ENCODE data around the gene LILRB2. TPM values are rescaled to one million over a fixed set of nuclear protein-coding genes. Genes with fewer than 3 reads are reported as not detected.

The LILRB2 gene
- total RNA-seq, 1 donor: not detected

- no peak overlapping the region for H3K4me3 ChIP-seq (ENCODE audit: low read depth, low read length)
- no peak for DNase-seq (ENCODE audit: low read depth)
- TF ChIP-seq, protein P1, sequence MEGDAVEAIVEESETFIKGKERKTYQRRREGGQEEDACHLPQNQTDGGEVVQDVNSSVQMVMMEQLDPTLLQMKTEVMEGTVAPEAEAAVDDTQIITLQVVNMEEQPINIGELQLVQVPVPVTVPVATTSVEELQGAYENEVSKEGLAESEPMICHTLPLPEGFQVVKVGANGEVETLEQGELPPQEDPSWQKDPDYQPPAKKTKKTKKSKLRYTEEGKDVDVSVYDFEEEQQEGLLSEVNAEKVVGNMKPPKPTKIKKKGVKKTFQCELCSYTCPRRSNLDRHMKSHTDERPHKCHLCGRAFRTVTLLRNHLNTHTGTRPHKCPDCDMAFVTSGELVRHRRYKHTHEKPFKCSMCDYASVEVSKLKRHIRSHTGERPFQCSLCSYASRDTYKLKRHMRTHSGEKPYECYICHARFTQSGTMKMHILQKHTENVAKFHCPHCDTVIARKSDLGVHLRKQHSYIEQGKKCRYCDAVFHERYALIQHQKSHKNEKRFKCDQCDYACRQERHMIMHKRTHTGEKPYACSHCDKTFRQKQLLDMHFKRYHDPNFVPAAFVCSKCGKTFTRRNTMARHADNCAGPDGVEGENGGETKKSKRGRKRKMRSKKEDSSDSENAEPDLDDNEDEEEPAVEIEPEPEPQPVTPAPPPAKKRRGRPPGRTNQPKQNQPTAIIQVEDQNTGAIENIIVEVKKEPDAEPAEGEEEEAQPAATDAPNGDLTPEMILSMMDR (IDR thresholded peaks at IDR 0.05; ENCODE audit: insufficient read depth, low read length): no peak
These were observed 39.2 kb upstream of the LILRB2 start for GRCh38 chr19:54319892-54320670.

- H3K4me3 ChIP-seq (ENCODE audit: low read depth, low read length): no peak overlapping the region
These were observed 38.1 kb upstream of the LILRB2 start for GRCh38 chr19:54319049-54319448.

DNA sequence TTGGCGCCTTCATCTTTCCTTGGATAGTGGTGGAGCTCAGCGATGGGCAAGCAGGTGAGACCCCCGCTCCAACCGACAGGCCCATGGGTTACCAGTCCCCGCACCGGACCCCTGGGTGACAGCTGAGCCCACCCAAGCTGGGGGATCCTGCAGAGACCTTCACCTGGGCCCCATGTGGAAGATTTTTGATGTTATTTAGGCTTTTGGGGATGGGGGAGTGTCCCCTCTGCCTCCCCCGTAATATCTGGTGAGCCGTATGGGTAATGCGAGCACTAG is 37.0 kb upstream of the LILRB2 start:
- H3K4me3 ChIP-seq (ENCODE audit: low read depth, low read length): no peak overlapping the region
- DNase-seq (ENCODE audit: low read depth): no peak
- TF ChIP-seq, protein P1 (IDR thresholded peaks at IDR 0.05; ENCODE audit: insufficient read depth, low read length): no peak

More at GRCh38 chr19:54319049-54319448, 38.1 kb upstream of the LILRB2 start:
- TF ChIP-seq, protein P1 (IDR thresholded peaks at IDR 0.05; ENCODE audit: insufficient read depth, low read length): no peak
- no peak for DNase-seq (ENCODE audit: low read depth)

DNA sequence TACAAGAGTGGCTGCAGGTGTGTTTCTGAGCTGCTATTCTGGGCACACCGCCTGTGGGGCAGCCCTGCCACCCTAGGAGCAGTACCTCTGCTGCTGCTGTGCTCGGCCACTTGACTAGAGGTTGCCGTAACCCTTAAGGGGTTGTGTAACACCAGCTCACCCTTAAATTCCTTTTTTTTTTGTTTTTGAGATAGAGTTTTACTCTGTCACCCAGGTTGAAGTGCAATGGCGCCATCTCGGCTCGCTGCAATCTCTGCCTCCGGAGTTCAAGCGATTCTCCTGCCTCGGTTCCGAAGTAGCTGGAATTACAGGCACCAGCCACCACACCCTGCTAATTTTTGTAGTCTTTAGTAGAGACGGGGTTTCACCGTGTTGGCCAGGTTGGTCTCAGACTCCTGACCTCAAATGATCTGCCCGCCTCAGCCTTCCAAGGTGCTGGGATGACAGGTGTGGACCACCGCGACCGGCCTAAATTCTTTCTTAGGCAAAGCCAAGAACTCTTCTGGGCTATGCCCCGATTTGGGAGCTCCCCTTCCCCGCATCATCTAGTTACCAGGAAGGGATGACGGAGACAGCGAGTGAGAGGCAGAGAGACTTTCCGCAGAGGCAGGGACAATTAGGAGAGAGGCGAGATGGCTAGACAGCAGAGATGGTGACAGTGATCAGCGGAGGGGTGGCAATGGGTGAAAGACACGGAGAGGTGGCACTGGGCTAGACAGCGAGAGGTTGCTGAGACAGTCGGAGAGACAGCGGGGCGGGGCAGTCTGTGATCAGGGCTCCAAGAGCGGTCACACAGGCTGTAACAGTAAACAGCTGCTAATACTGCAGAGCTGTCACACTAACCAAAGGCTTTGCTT is 36.4 kb upstream of the LILRB2 start:
- H3K4me3 ChIP-seq (ENCODE audit: low read depth, low read length): no peak overlapping the region
- TF ChIP-seq, protein P1 (IDR thresholded peaks at IDR 0.05; ENCODE audit: insufficient read depth, low read length): no peak
- DNase-seq (ENCODE audit: low read depth): no peak

- H3K4me3 ChIP-seq (ENCODE audit: low read depth, low read length): no peak overlapping the region
- no peak for DNase-seq (ENCODE audit: low read depth)
- TF ChIP-seq, protein P1 (IDR thresholded peaks at IDR 0.05; ENCODE audit: insufficient read depth, low read length): no peak
These were observed 35.8 kb upstream of the LILRB2 start for GRCh38 chr19:54316746-54317107.

DNA sequence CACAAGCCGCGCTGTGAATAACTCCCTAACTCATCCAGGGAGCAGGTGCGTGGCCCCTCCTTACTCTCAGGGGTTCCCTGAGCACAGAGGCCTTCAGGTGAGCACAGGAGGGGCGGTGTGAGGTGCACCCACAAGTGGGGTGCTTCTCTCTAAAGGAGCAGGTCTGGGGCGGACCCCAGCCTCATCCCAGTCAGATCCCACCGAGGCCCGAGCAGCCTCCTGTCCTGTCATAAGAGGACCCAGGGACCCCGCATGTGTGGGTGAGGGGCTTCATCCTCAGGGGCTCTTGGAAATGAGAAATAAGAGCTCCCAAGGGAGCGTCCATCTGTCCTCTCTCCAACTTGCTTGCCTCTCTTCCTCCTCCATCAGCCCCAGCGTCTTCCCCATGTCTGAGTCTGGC is 35.0 kb upstream of the LILRB2 start:
- no peak overlapping the region for H3K4me3 ChIP-seq (ENCODE audit: low read depth, low read length)
- DNase-seq (ENCODE audit: low read depth): no peak
- TF ChIP-seq, protein P1 (IDR thresholded peaks at IDR 0.05; ENCODE audit: insufficient read depth, low read length): no peak
